Stimulated activated CD4-positive, alpha-beta T cell treated with anti-CD3 and anti-CD28 coated beads, Interleukin-12 subunit alpha, Interleukin-12 subunit beta, amount 100 ng/mL, for 48 hours (primary cell): ENCODE results near the gene EXOSC2.

Source experiments
- DNase-seq, 3 donors: peaks; one replicate each; pipeline ENCODE4 v3.0.0-alpha.2; 2020; ENCODE audit warnings: low read depth in 2 of 3, low spot score in 1 of 3

Gene EXOSC2

GRCh38 chr9:130735566-130735965, 42.0 kb downstream of the EXOSC2 start:
- no peak for DNase-seq

- DNase-seq = no peak
Observed at GRCh38 chr9:130736834-130737233, 43.3 kb downstream of the EXOSC2 start.

- no peak for DNase-seq
Observed at GRCh38 chr9:130738281-130738680, 44.7 kb downstream of the EXOSC2 start.

- DNase-seq = no peak
Observed at GRCh38 chr9:130739081-130739480, 45.5 kb downstream of the EXOSC2 start.

GRCh38 chr9:130740218-130741023, 46.8 kb downstream of the EXOSC2 start:
- DNase-seq = no peak

GRCh38 chr9:130741024-130741305, 47.4 kb downstream of the EXOSC2 start:
- no peak for DNase-seq

- DNase-seq = no peak
Observed at GRCh38 chr9:130741831-130742449, 48.4 kb downstream of the EXOSC2 start.

GRCh38 chr9:130743656-130744055, 50.1 kb downstream of the EXOSC2 start:
- DNase-seq = no peak

GRCh38 chr9:130745210-130745800, 51.7 kb downstream of the EXOSC2 start:
- no peak for DNase-seq

GRCh38 chr9:130745829-130746228, 52.2 kb downstream of the EXOSC2 start:
- no peak for DNase-seq

- no peak for DNase-seq
Observed at GRCh38 chr9:130746434-130747212, 53.0 kb downstream of the EXOSC2 start.

- no peak for DNase-seq
Observed at GRCh38 chr9:130751631-130752355, 58.2 kb downstream of the EXOSC2 start.
